Measurements from ENCODE around the gene PARD6B.
A peak's percentile ranks its signal among the peaks of the same experiment; 100 is the strongest.
"Not testable (repeated sequence)": the region's sequence is repeated elsewhere in the genome, so short reads cannot be mapped to it uniquely, and the experiment has no call there.

The PARD6B gene

GRCh38 chr20:50778994-50779393, 47.6 kb downstream of the PARD6B start:
- not testable (repeated sequence) for DNase-seq

- no peak for DNase-seq
These were observed 52.0 kb downstream of the PARD6B start for GRCh38 chr20:50783390-50783789.

GRCh38 chr20:50783903-50784302, 52.5 kb downstream of the PARD6B start:
- DNase-seq = no peak

- DNase-seq = no peak
These were observed 53.1 kb downstream of the PARD6B start for GRCh38 chr20:50784464-50784863.

GRCh38 chr20:50786703-50787102, 55.3 kb downstream of the PARD6B start:
- DNase-seq = no peak

GRCh38 chr20:50787181-50787580, 55.8 kb downstream of the PARD6B start:
- no peak for DNase-seq

GRCh38 chr20:50788045-50788991, 56.9 kb downstream of the PARD6B start:
- DNase-seq = peak; percentile 25

- DNase-seq = no peak
These were observed 58.7 kb downstream of the PARD6B start for GRCh38 chr20:50789968-50790650.

GRCh38 chr20:50790651-50791277, 59.4 kb downstream of the PARD6B start:
- DNase-seq = peak; percentile 52

- no peak for DNase-seq
These were observed 61.6 kb downstream of the PARD6B start for GRCh38 chr20:50792708-50793574.

GRCh38 chr20:50793575-50794016, 62.2 kb downstream of the PARD6B start:
- peak; percentile 2 for DNase-seq

GRCh38 chr20:50794181-50794845, 62.9 kb downstream of the PARD6B start:
- no peak for DNase-seq

GRCh38 chr20:50794846-50795634, 63.7 kb downstream of the PARD6B start, which contains the start of gene BCAS4:
Gene BCAS4 (plus strand): TSS chr20:50795061. CDS start chr20:50795084, 23 bp downstream.
- DNase-seq = peak; percentile 54

- DNase-seq = no peak
These were observed 65.8 kb downstream of the PARD6B start for GRCh38 chr20:50797142-50797541.

- DNase-seq = no peak
These were observed 67.3 kb downstream of the PARD6B start for GRCh38 chr20:50798650-50799049.

- no peak for DNase-seq
These were observed 68.0 kb downstream of the PARD6B start for GRCh38 chr20:50799176-50799889.

- no peak for DNase-seq
These were observed 68.6 kb downstream of the PARD6B start for GRCh38 chr20:50799890-50800550.

- not testable (repeated sequence) for DNase-seq
These were observed 69.8 kb downstream of the PARD6B start for GRCh38 chr20:50800986-50801746.

GRCh38 chr20:50801747-50802125, 70.4 kb downstream of the PARD6B start:
- no peak for DNase-seq

All from NCI-H1694 treated with DMSO at 0.1 percent for 48 hours (cell line).